G401.6 (cell line): ENCODE measurements around the gene TBC1D4.
A peak's percentile ranks its signal among the peaks of the same experiment; 100 is the strongest.

Source experiments
- FAIRE-seq: peaks from 2 replicates; lab custom pipeline; 2012; peaks lifted over from hg19 to GRCh38; lab: Jason Lieb, UNC

The TBC1D4 gene

GRCh38 chr13:75383064-75383715 is 98.8 kb downstream of the TBC1D4 start:
- no peak for FAIRE-seq

GRCh38 chr13:75378301-75378700 is 103.7 kb downstream of the TBC1D4 start:
- no peak for FAIRE-seq

GRCh38 chr13:75376792-75377402 is 105.1 kb downstream of the TBC1D4 start:
- FAIRE-seq, result no peak

- no peak for FAIRE-seq
Observed at GRCh38 chr13:75375329-75375728, 106.6 kb downstream of the TBC1D4 start.

- no peak for FAIRE-seq
Observed at GRCh38 chr13:75373988-75374387, 108.0 kb downstream of the TBC1D4 start.

GRCh38 chr13:75372923-75373841 is 108.8 kb downstream of the TBC1D4 start:
- no peak for FAIRE-seq

GRCh38 chr13:75372517-75372916 is 109.5 kb downstream of the TBC1D4 start:
- FAIRE-seq, result peak; percentile 25

GRCh38 chr13:75371203-75371602 is 110.8 kb downstream of the TBC1D4 start:
- no peak for FAIRE-seq

- FAIRE-seq, result no peak
Observed at GRCh38 chr13:75370774-75371173, 111.2 kb downstream of the TBC1D4 start.

GRCh38 chr13:75369981-75370380 is 112.0 kb downstream of the TBC1D4 start:
- FAIRE-seq, result no peak

- no peak for FAIRE-seq
Observed at GRCh38 chr13:75368167-75368566, 113.8 kb downstream of the TBC1D4 start.

GRCh38 chr13:75366380-75367280 is 115.3 kb downstream of the TBC1D4 start:
- FAIRE-seq, result no peak

- no peak for FAIRE-seq
Observed at GRCh38 chr13:75365724-75366173, 116.2 kb downstream of the TBC1D4 start.

- FAIRE-seq, result no peak
Observed at GRCh38 chr13:75364131-75364713, 117.7 kb downstream of the TBC1D4 start.

- FAIRE-seq, result no peak
Observed at GRCh38 chr13:75363371-75363770, 118.6 kb downstream of the TBC1D4 start.

- FAIRE-seq, result no peak
Observed at GRCh38 chr13:75362026-75362425, 119.9 kb downstream of the TBC1D4 start.

GRCh38 chr13:75360170-75360569 is 121.8 kb downstream of the TBC1D4 start:
- no peak for FAIRE-seq

GRCh38 chr13:75359266-75359665 is 122.7 kb downstream of the TBC1D4 start:
- no peak for FAIRE-seq

GRCh38 chr13:75357576-75358289 is 124.2 kb downstream of the TBC1D4 start:
- no peak for FAIRE-seq

GRCh38 chr13:75356421-75356820 is 125.5 kb downstream of the TBC1D4 start:
- FAIRE-seq, result no peak

- FAIRE-seq, result no peak
Observed at GRCh38 chr13:75355609-75356008, 126.4 kb downstream of the TBC1D4 start.
